H1 (cell line): ENCODE measurements around the gene RGS4.

Experiments
- CEBPB ChIP-seq: IDR thresholded peaks from 2 replicates; pipeline ENCODE4 v1.6.1; 2012; ENCODE audit warnings: low read depth, low read length
- CTCF ChIP-seq, 3 experiments: IDR thresholded peaks; 1 replicate in 2 of 3; 2 replicates in 1 of 3; pipeline versions ENCODE4 v1.5.1 to v1.6.1; 2011; ENCODE audit warnings: low read length in 3 of 3, mild to moderate bottlenecking in 3 of 3, inconsistent platforms in 2 of 3, low read depth in 1 of 3, moderate library complexity in 1 of 3; ENCODE audit not compliant: insufficient read depth in 1 of 3; ENCODE audit errors: control extremely low read depth in 1 of 3
- E2F6 ChIP-seq: IDR thresholded peaks from 2 replicates; pipeline ENCODE4 v1.6.1; 2012; ENCODE audit warnings: inconsistent platforms
- GTF2F1 ChIP-seq: IDR thresholded peaks from 2 replicates; pipeline ENCODE4 v1.6.1; 2012; ENCODE audit warnings: low read depth, low read length, improper control_type of control experiment, borderline replicate concordance
- JUND ChIP-seq: IDR thresholded peaks from 2 replicates; pipeline ENCODE4 v1.6.1; 2011; ENCODE audit warnings: mild to moderate bottlenecking, improper control_type of control experiment, low read length
- POLR2AphosphoS5 ChIP-seq: IDR thresholded peaks from 2 replicates; pipeline ENCODE4 v1.6.1; 2011; ENCODE audit warnings: low read depth, low read length
- SAP30 ChIP-seq: fragments of 300-600 bp; sonication (generic); IDR thresholded peaks from 2 replicates; pipeline ENCODE4 v1.7.1; 2012; ENCODE audit warnings: low read length, moderate library complexity, mild to moderate bottlenecking, inconsistent platforms; ENCODE audit not compliant: insufficient read depth, insufficient replicate concordance
- ZNF274 ChIP-seq: IDR thresholded peaks from 2 replicates; pipeline ENCODE4 v1.7.0; 2012; ENCODE audit warnings: low read length, borderline replicate concordance; ENCODE audit errors: extremely low read depth
- TF ChIP-seq, protein P1 (sequence below): IDR thresholded peaks from 2 replicates; pipeline ENCODE4 v1.6.1; 2012; ENCODE audit warnings: inconsistent platforms

- TF ChIP-seq POLR2AphosphoS5 (no peak), ZNF274 (no peak), GTF2F1 (no peak), CTCF (IDR thresholded peaks at IDR 0.05; ENCODE audit: control extremely low read depth in 1 of 3, insufficient read depth in 1 of 3, low read depth in 1 of 3, low read length in 3 of 3) (no peak), E2F6 (no peak), SAP30 (no peak), CEBPB (no peak), JUND (no peak)
- TF ChIP-seq, protein P1, sequence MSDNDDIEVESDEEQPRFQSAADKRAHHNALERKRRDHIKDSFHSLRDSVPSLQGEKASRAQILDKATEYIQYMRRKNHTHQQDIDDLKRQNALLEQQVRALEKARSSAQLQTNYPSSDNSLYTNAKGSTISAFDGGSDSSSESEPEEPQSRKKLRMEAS: no peak
Observed at GRCh38 chr1:163038928-163039706, 30.0 kb upstream of the RGS4 start.
